SW480 (cell line): ENCODE data around the gene LDLRAD4.
"Not testable (repeated sequence)": the region's sequence is repeated elsewhere in the genome, so short reads cannot be mapped to it uniquely, and the experiment has no call there.

Experiments used
- DNase-seq: peaks from one replicate; pipeline ENCODE4 v3.0.0-alpha.2; 2016; ENCODE audit warnings: low spot score

LDLRAD4 gene

GRCh38 chr18:13246591-13246990 is 28.0 kb downstream of the LDLRAD4 start:
- DNase-seq: no peak

- no peak for DNase-seq
These were observed 28.9 kb downstream of the LDLRAD4 start for GRCh38 chr18:13247506-13247905.

DNA sequence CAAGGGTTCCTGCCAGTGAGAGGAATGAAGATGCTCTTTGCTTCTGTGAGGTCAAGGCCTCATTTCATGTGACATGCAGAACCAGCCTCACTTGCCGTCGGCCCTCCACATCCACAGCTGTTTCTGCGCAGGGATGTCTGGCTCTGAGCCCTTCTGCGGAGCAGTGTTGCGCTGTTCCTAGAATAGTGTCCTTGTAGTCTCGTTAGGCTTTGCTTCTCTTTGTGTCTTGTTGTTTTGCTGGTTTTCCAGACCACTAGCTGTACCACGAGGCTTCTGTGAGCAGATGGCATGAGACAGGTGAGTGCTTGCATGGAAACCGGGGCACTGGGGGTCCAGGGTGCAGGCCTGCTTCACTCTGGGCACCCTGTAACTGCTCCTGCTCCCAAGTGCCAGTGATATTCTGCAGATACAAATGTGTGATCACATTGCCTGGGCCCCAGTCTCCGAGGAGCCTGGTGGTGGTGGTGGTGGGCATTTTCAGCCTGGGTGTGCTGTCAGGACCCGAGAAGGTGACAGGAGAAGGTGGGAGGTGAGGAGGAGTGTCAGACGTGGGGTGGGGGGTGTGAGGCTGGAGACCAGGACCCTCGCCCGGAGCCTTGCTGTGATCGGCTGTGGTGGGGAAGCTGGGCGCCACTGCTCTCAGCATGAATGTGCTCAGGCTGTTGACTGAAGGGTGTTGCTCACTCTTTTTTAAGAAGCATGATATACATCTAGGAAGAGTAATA is 34.3 kb downstream of the LDLRAD4 start:
- DNase-seq: no peak

DNA sequence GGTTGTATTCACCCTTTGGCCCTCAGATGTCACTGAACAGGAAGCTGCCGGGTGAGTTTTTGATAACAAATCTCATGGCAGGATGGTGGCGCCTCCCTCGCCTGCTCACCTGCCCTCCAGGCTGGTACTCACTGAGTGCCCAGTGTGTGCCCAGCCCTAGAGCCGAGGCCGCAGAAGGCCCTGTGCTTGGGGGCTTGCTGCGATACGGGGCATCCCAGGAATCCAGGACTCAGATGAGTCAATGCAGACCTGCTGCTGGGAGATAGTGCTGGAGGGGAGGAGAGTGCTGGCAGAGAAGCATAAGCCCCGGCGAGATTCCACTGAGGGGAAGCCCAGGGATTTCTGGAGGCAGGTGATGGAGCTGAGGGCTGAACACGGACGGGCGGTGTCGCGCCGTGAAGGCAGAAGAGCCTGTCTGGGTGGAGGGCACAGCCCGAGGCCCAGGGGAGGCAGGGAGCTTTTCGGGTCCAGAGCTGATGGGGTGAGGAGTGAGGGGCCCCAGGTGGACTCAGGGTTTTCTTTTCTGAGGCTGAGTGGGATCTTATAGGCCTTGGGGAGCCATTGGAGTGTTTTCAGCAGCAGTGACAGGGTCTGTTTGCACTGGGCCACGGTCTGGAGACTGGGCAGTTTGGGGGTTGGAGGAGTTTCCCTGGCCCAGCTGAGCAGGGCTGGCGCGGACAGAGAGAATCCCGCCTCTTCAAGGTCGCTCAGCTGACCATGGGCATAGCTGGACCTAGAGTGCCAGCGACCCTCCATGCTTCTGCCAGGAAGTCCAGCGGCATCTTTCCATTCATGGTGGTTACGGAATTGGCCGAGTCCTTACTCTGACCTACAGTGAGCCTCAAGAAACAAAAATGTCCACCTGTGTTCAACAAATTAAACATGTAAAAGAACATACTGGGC is 35.5 kb downstream of the LDLRAD4 start:
- DNase-seq: no peak

- DNase-seq: no peak
These were observed 36.7 kb downstream of the LDLRAD4 start for GRCh38 chr18:13254971-13255927.

DNA sequence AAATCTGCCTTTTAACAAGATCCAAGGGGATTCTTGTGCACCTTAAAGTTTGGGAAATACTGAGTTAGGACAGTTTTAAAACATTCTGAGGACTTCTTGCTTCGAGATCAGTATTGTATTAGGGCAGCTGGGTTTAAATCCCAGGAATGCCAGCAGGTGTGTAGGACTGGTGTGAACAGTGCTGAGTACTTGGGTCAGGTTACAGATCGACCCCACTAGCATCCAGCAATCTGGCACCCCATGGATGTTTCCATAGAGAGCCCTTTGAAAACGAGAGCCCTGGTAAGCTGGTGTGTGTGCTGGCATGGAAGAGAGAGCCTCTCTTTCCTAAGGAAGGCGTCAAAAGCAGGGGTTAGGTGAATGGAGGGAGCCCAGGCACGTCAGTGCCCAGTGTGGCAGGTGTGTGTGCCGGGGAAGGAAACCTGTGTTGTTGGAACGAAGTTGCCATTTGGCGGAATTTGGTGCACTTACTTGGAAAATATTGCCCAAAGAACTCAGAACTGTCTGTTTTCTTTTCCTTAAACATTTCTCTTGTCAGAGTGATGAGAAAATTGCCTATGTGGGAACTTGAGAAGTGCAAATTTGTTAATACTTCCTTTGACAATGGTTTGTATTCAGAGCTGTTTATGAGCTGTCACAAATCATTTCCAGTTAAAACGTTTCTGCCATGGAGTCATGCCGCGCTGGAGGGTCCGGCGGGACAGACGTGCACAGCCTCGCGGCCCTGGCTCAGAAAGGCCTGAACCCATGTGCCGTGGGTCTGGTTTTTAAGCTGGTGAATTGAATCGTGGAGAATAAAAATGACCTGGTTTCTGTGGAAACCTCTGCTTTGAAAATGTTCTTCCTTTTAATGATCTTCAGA is 38.1 kb downstream of the LDLRAD4 start:
- DNase-seq: no peak

DNA sequence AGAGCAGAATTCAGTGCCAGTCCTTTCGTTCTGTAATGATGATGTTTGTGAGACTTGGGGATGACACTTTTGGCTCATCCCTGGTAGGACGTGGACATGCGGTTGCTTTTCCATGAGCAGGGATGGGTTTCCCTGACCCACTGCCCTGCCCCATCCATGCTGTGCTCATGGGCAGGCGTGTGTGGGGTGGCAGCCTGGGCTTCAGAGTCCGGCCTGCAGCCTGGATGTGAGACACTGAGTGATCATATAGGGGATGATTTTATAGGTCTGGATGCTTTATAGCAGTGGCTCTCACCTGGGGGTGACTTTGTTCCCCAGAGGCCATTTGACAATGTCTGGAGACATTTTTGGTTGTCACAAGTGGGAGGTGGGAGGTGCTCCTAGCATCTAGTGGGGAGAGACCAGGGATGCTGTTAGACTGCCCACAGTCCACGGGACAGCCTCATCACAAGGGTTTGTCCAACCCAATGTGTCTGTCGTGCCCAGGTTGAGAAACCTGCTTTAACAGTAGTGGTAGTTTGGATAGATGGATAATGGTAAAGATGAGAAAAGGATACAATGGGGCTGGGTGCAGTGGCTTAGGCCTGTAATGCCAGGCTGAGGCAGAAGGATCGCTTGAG is 38.9 kb downstream of the LDLRAD4 start:
- no peak for DNase-seq

DNA sequence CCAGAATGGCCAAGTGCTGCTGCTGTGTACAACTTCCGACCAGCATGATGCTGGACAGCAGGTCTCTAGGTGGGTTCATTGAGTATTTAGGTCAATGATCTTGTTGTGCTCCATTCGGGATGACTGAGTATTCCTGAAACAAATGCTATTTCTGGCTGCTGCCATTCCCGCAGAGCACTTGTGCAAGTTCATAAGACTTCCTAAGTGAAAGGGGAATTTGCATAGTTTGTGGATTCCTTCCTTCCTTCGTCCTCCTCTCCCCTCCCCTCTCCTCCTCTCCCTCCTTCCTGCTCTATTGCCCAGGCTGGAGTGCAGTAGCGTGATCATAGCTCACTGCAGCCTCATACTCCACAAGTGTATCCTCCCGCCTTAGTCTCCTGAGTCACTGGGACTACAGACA is 40.4 kb downstream of the LDLRAD4 start:
- DNase-seq: no peak

GRCh38 chr18:13259701-13260100 is 41.1 kb downstream of the LDLRAD4 start:
- DNase-seq: no peak

DNA sequence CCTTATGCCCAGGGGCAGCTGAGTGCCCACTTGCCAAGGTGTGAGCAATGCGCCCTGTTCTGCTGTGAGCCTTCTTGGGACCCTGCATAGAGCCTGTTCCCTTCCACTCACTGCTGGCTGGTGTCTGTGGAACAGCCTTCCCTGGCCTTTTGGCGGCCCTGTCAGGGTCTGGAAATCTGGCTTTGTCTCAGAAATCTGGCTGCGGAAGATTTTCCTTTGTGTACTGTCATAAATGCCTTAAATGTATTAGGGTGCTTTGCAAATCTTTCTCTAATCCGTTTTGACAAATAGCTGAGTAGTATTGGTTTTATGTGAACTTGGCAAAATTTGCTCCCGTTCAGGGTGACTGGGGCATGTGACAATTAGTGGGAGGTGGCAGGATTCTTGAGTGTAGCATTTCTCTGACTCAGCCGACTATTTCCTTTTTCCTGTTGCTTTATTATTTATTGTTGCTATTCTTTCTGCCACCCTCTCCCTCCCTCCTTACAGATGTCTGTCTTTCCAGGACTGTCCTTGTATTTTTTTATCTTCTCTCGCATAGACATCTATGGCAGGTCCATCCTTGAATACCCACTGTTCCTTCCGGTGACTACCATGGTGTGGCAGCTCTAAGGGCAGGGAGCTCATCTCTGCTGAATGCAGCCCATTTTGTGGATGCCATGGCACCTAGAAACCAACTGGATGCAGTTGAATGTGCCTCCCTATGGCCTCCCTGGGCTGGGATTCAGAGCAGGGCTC is 41.8 kb downstream of the LDLRAD4 start:
- DNase-seq: no peak

DNA sequence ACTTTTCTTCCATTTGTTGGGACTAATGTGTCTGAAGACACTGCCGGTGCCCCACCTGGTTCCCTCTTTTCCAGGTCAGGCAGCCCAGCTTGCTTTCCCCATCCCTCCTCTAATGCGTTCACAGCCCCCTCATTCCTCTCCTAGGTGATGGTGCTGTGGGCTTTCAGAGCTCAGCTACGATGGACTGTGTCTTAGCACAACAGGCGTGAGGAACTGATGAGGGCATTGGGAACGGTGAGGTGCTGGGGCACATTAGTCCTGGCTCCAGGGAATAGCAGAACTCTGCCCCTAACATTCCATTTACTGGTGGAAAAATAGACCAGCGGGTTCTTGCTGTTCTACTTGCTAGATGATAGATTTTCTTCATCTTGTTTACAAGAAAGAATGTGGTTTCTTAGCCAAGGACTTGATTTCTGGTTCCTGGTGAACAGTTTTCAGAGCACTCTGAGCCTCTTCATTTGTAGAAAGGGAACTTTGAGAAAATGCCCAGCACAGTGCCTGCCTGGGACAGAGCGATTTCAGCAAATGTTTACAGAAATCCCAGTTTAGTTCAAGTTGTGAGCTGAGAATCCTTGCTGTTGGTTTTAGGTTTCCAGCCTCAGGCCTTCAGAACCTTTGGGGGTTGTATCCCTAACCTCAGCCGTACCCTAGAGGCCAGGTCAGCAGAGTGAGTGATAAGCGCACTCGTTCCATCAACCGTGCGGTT is 42.5 kb downstream of the LDLRAD4 start:
- DNase-seq: no peak

DNA sequence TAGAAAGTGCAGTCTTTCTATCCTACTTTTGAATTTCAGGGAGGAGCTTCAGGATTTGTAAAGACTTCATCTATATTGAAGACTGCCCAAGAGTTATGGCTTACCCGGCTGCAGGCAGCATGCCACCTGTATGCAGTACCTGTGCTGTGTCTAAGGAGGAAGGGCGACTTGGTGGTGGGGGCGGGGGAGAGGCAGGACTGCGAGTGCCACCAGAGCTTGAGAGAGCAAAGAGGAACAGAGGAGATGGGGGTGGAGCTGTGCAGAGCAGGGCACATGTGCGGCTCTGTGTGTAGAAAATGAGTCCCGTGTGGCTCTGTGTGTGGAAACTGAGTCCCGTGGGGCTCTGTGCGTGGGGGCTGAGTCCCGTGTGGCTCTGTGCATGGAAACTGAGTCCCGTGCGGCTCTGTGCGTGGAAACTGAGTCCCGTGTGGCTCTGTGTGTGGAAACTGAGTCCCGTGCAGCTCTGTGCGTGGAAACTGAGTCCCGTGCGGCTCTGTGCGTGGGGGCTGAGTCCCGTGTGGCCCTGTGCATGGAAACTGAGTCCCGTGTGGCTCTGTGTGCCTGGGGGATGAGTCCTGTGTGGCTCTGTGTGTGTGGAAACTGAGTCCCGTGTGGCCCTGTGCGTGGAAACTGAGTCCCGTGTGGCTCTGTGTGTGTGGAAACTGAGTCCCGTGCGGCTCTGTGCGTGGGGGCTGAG is 43.2 kb downstream of the LDLRAD4 start:
- DNase-seq: no peak

GRCh38 chr18:13262358-13262680 is 43.8 kb downstream of the LDLRAD4 start:
- not testable (repeated sequence) for DNase-seq

DNA sequence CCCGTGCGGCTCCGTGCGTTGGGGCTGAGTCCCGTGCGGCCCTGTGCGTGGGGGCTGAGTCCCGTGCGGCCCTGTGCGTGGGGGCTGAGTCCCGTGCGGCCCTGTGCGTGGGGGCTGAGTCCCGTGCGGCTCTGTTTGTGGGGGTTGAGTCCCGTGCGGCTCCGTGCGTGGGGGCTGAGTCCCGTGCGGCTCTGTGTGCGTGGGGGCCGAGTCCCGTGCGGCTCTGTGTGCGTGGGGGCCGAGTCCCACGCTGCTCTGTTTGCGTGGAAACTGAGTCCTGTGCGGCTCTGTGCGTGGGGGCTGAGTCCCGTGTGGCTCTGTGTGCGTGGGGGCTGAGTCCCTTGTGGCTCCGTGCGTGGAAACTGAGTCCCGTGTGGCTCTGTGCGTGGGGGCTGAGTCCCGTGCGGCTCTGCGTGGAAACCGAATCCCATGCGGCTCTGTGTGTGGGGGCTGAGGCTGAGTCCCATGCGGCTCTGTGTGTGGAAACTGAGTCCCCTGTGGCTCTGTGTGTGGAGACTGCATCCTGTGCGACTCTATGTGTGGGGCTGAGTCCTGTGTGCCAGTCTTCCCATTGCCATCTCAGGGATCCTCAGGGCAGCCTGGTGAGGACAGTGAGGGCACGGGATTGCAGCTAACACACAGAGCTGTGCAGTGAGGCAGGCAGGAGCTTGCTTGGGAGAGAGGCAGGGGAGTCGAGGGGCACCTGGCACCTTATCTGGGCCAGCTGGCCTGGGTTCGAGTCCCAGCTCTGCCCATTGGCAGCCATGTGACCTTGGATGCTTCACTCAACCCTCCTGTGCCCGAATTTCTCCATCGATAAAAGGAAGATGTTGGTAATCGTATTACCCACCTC is 44.5 kb downstream of the LDLRAD4 start:
- DNase-seq: no peak

GRCh38 chr18:13264091-13265007 is 45.8 kb downstream of the LDLRAD4 start:
- DNase-seq: no peak

DNA sequence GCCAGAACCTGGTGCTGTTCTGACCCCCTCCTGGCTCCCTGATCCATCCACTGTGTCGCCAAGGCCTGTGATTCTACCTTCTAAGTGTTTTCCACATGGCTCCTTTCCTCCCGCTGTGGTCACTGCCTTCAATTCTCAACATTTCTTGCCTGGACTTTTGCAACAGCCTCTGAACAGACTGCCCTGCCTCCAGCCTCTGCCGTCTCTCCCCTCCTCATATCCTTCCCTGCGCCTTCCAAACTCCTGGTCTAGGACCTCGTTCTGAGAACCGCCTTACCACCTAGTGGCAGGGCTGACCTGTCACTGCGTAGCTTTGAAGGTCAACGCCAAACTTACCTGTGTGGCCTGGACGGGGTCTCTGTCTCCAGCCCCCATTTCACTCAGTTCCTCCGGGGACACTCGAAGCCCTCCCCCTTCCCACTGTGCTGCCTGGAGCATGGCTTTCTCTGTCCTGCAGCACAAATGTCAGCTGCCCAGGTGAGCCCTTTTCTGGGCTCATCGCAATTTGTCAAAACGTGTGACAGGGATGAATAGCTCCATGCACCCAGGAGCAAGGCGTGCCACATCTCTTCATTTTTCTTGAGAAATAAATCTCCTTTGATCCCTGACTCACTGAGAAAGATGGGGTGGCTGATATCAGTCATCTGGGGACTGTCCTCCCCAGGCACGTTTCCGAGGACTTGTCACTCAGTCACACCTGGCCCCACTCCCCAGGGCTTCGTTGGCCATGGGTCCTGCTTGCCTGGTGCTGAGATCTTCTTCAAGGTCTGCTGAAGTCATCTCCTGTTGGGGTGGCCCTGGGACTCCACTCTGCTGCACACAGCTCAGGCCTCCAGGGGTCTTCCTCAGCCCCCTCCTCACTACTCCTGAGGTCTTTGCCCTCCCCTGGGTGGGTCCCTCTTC is 46.7 kb downstream of the LDLRAD4 start:
- DNase-seq: no peak
